ENCODE results near the gene TSBP1. TPM values are rescaled to one million over a fixed set of nuclear protein-coding genes. Genes with fewer than 3 reads are reported as not detected.
"Not testable (repeated sequence)": the region's sequence is repeated elsewhere in the genome, so short reads cannot be mapped to it uniquely, and the experiment has no call there.

TSBP1 gene
- total RNA-seq, 4 donors from 2014 or later, result not detected

DNA sequence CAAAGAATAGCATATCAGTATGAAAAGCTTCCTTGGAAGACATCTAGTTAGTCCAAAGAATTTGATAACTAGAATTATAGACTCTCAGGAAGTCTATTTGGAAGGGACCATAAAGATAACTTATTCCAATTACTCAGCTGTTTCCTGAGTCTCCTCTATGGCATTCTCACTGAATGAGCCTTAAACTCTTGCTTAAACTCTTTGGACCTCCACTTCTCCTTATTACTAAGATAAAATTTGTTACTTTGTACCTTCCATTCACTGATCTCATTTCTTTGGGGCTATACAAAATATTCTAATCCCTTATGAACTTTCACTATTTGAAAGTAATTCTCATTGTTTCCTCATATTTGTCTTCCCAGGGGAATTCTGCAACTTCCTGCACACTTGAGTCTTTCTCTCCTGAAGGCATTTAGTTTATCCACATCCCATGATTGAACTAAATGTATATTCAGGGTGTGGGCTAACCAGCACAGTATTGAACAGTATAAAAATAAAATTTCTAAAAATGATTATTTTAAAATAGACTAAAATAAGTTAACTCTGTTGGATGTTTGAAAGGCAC, 80.7 kb downstream of the TSBP1 start:
- no peak for DNase-seq

DNA sequence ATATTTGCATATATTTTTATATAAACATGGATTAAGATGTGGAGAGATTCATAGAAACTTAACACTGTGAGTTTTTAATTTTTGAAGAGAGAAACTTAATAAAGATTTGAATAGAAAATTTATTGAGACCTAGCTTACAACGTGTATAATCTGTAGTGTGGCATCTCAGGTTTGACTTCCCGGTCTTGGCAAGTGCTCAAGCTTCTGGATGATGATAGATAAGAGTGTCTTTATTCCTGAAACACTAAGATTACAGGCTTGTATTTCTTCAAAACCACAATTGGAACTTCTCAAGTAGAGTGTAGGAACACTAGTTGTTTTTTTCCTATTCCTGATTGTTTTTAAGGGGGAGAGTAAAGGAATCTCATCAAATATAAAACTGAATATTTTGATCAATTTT, 83.3 kb downstream of the TSBP1 start:
- intact Hi-C loops (cut with DNase I), result no loop called here
- 42 to 43% methylated on average over 2 of the region's 2 CpGs for WGBS, 2 donors
- no peaks in the 10 kb centered on the region for H3K9me3 ChIP-seq
- TF ChIP-seq, protein P1, sequence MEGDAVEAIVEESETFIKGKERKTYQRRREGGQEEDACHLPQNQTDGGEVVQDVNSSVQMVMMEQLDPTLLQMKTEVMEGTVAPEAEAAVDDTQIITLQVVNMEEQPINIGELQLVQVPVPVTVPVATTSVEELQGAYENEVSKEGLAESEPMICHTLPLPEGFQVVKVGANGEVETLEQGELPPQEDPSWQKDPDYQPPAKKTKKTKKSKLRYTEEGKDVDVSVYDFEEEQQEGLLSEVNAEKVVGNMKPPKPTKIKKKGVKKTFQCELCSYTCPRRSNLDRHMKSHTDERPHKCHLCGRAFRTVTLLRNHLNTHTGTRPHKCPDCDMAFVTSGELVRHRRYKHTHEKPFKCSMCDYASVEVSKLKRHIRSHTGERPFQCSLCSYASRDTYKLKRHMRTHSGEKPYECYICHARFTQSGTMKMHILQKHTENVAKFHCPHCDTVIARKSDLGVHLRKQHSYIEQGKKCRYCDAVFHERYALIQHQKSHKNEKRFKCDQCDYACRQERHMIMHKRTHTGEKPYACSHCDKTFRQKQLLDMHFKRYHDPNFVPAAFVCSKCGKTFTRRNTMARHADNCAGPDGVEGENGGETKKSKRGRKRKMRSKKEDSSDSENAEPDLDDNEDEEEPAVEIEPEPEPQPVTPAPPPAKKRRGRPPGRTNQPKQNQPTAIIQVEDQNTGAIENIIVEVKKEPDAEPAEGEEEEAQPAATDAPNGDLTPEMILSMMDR (IDR thresholded peaks at IDR 0.05), result no peak
- no peak for TF ChIP-seq POLR2A (IDR thresholded peaks at IDR 0.05)
- H3K4me3 ChIP-seq (replicated peaks in 1 of 3), result no peak overlapping the region
- no peaks in the 10 kb centered on the region for H3K4me1 ChIP-seq
- no peak overlapping the region for H3K27ac ChIP-seq
- DNase-seq, result no peak
- no peaks in the 10 kb centered on the region for H3K36me3 ChIP-seq
- no peaks in the 10 kb centered on the region for H3K27me3 ChIP-seq

More for the DNA sequence above, 80.7 kb downstream of the TSBP1 start:
- Histone ChIP-seq H3K27ac (no peak overlapping the region), H3K36me3 (no peaks in the 10 kb centered on the region), H3K4me3 (replicated peaks in 1 of 3) (no peak overlapping the region), H3K9me3 (no peaks in the 10 kb centered on the region), H3K27me3 (no peaks in the 10 kb centered on the region), H3K4me1 (no peaks in the 10 kb centered on the region)
- TF ChIP-seq POLR2A (IDR thresholded peaks at IDR 0.05), result no peak
- TF ChIP-seq, protein P1 (IDR thresholded peaks at IDR 0.05), result no peak
- intact Hi-C loops (cut with DNase I), result no loop called here

DNA sequence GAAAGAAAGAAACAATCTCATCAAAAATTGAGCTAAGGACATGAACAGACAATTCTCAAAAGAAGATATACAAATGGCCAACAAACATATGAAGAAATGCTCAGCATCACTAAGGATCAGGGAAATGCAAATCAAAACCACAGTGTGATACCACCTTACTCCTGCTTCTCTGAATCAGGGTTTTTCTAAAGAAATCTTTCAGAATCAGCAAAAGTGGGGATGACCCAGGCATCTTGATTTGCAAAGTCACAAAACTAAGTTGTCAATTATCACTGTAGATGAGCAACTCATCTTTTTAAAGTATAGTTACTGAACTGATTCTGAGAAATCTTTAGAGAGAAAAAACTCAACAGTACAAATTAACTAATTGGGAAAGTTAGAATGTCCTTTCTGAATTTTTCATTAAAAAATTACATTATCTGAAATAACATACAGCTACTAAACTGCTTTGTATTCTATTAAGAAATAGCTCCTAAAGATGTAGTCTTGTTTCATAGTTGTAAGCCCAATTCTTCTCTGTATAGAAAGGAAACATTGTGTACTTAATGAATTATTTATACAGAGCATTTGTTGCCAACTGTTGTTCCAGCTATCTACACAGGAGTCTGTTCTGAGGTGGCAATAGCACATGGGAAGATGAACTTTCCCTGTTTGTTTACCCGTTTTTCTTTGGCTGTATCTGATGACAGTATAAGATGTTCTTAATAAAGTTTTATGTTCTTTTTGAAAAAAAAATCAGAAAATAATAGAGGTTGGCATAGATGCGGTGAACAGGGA, 97.7 kb downstream of the TSBP1 start:
- 95 to 98% methylated on average over 2 of the region's 2 CpGs for WGBS, 2 donors

DNA sequence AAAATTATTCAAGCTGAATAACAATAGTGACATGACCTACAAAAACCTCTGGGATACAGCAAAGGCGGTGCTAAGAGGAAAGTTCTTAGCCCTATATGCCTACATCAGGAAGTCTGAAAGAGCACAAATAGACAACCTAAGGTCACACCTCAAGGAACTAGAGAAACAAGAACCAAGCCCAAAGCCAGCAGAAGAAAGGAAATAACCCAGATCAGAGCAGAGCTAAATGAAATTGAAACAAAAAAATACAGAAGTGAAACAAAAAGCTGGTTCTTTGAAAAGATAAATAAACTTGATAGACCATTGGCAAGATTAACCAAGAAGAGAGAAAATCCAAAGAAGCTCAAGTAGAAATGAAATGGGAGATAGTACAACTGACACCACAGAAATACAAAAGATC, 100.3 kb downstream of the TSBP1 start:
- intact Hi-C loops (cut with DNase I), result no loop called here
- Histone ChIP-seq H3K27me3 (no peaks in the 10 kb centered on the region), H3K4me1 (no peaks in the 10 kb centered on the region), H3K4me3 (replicated peaks in 1 of 3) (no peak overlapping the region), H3K9me3 (no peaks in the 10 kb centered on the region), H3K27ac (no peak overlapping the region), H3K36me3 (no peaks in the 10 kb centered on the region)
- DNase-seq, result no peak
- TF ChIP-seq, protein P1 (IDR thresholded peaks at IDR 0.05), result no peak
- no peak for TF ChIP-seq POLR2A (IDR thresholded peaks at IDR 0.05)
- WGBS, 2 donors, result 83 to 96% methylated on average over 1 of the region's 1 CpG

More for the DNA sequence above, 97.7 kb downstream of the TSBP1 start:
- DNase-seq; H3K4me1 ChIP-seq; H3K27me3 ChIP-seq; H3K27ac ChIP-seq; H3K9me3 ChIP-seq; intact Hi-C loops (cut with DNase I); H3K4me3 ChIP-seq (replicated peaks in 1 of 3); H3K36me3 ChIP-seq: not testable (repeated sequence)

DNA sequence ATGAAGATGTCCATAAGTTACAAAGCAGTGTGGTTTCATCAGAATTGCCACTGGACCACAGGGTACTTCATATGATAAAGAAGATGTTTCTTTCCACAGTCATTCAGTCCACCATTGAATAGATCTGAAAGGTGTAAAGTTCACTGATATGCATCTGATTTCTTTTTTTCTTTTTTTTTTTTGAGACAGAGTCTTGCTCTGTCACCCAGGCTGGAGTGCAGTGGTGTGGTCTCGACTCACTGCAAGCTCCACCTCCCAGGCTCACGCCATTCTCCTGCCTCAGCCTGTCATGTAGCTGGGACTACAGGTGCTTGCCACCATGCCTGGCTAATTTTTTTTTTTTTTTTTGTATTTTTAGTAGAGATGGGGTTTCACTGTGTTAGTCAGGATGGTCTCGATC, 103.2 kb downstream of the TSBP1 start:
- WGBS, 2 donors, result 94 to 97% methylated on average over 3 of the region's 3 CpGs
- H3K4me1 ChIP-seq; H3K9me3 ChIP-seq; H3K27me3 ChIP-seq; intact Hi-C loops (cut with DNase I); DNase-seq; H3K27ac ChIP-seq; H3K36me3 ChIP-seq; H3K4me3 ChIP-seq (replicated peaks in 1 of 3): not testable (repeated sequence)

DNA sequence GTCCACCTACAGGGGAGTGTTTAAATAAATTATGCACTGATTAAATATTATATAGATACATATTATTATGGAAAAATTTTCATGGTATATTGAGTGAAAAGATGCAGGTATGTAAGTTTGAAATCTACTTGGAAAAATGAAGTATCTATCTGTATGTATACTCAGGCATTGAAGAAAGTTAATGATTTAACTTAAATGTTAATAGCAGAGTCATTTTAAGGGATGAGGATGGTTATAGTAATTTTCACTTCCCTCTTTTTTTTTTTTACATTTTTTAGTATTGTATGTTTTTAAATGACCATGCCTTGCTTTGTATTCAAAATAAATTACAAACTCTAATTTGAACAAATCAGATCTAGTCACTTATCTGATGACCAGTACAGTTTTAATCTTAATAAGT, 104.7 kb downstream of the TSBP1 start:
- Histone ChIP-seq H3K36me3 (no peaks in the 10 kb centered on the region), H3K4me3 (replicated peaks in 1 of 3) (no peak overlapping the region), H3K27me3 (no peaks in the 10 kb centered on the region), H3K27ac (no peak overlapping the region), H3K4me1 (no peaks in the 10 kb centered on the region), H3K9me3 (no peaks in the 10 kb centered on the region)
- DNase-seq, result no peak
- no peak for TF ChIP-seq POLR2A (IDR thresholded peaks at IDR 0.05)
- TF ChIP-seq, protein P1 (IDR thresholded peaks at IDR 0.05), result no peak
- intact Hi-C loops (cut with DNase I), result no loop called here

DNA sequence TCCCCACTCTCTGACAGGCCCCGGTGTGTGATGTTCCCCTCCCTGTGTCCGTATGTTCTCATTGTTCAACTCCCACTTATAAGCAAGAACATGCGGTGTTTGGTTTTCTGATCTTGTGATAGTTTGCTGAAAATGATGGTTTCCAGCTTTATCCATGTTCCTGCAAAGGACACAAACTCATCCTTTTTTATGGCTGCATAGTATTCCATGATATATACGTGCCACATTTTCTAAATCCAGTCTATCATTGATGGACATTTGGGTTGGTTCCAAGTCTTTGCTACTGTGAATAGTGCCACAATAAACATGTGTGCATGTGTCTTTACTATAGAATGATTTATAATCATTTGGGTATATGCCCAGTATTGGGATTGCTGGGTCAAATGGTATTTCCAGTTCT, 114.4 kb downstream of the TSBP1 start:
- intact Hi-C loops (cut with DNase I); DNase-seq; H3K27ac ChIP-seq; H3K36me3 ChIP-seq; H3K4me3 ChIP-seq (replicated peaks in 1 of 3); H3K9me3 ChIP-seq; H3K27me3 ChIP-seq: not testable (repeated sequence)
- WGBS, 2 donors, result 89 to 95% methylated on average over 4 of the region's 4 CpGs
- peaks cover 7 to 10% of the 10 kb centered on the region in 2 donors for H3K4me1 ChIP-seq
